Stromal cell of bone marrow (primary cell): ENCODE results near the gene SLC12A4.

Source experiments
- DNase-seq: peaks from one replicate; pipeline ENCODE4 v3.0.0-alpha.2; 2012; ENCODE audit warnings: low read depth

SLC12A4 gene

GRCh38 chr16:67963292-67963661 lies 5.2 kb downstream of the SLC12A4 start:
- no peak for DNase-seq

GRCh38 chr16:67962135-67962534 lies 6.3 kb downstream of the SLC12A4 start:
- no peak for DNase-seq

- DNase-seq = no peak
Measured at GRCh38 chr16:67961551-67961957, 6.9 kb downstream of the SLC12A4 start.

GRCh38 chr16:67959536-67960329 lies 8.7 kb downstream of the SLC12A4 start:
- DNase-seq = peak; percentile 49

- DNase-seq = no peak
Measured at GRCh38 chr16:67957622-67958021, 10.8 kb downstream of the SLC12A4 start.

GRCh38 chr16:67954421-67955196 lies 13.8 kb downstream of the SLC12A4 start:
- no peak for DNase-seq

GRCh38 chr16:67953641-67954375 lies 14.6 kb downstream of the SLC12A4 start:
- no peak for DNase-seq

- DNase-seq = no peak
Measured at GRCh38 chr16:67951485-67951884, 17.0 kb downstream of the SLC12A4 start.

GRCh38 chr16:67950335-67950843 lies 18.0 kb downstream of the SLC12A4 start:
- DNase-seq = no peak

- DNase-seq = no peak
Measured at GRCh38 chr16:67949645-67950044, 18.8 kb downstream of the SLC12A4 start.

- DNase-seq = no peak
Measured at GRCh38 chr16:67948015-67948414, 20.4 kb downstream of the SLC12A4 start.

GRCh38 chr16:67946966-67947558 lies 21.4 kb downstream of the SLC12A4 start:
- no peak for DNase-seq

GRCh38 chr16:67946128-67946569 lies 22.3 kb downstream of the SLC12A4 start:
- no peak for DNase-seq

GRCh38 chr16:67945392-67945933 lies 23.0 kb downstream of the SLC12A4 start:
- no peak for DNase-seq

GRCh38 chr16:67944690-67945391 lies 23.6 kb downstream of the SLC12A4 start:
- no peak for DNase-seq

- no peak for DNase-seq
Measured at GRCh38 chr16:67943619-67944504, 24.6 kb downstream of the SLC12A4 start, which contains the start of gene LCAT. Gene LCAT, minus strand, starts transcription at chr16:67944120. Its CDS starts 19 bp downstream, at chr16:67944101.

- no peak for DNase-seq
Measured at GRCh38 chr16:67943256-67943618, 25.2 kb downstream of the SLC12A4 start.

- no peak for DNase-seq
Measured at GRCh38 chr16:67942510-67943255, 25.8 kb downstream of the SLC12A4 start.

- no peak for DNase-seq
Measured at GRCh38 chr16:67942200-67942509, 26.3 kb downstream of the SLC12A4 start.
